Cardiac septum (tissue), 1 donor: ENCODE data around the gene EPB41L4B. TPM values are rescaled to one million over a fixed set of nuclear protein-coding genes. Genes with fewer than 3 reads are reported as not detected.
"Not testable (repeated sequence)": the region's sequence is repeated elsewhere in the genome, so short reads cannot be mapped to it uniquely, and the experiment has no call there.

Experiments
- DNase-seq: peaks from one replicate; pipeline ENCODE4 v3.0.0-alpha.2; 2020; ENCODE audit warnings: low spot score
- intact Hi-C: fragments of 100-400 bp; cut with DNase I; formaldehyde crosslinking; loops from one replicate; pipeline ENCODE4 v1.14.0; 2022
- total RNA-seq: library from RNA; stranded (reverse); fragmentation: NEBNext Ultra II Directional; extraction: Animal tissue kit (Norgen Biotek cat#: 25700); gene quantifications from one replicate; pipeline ENCODE4 v1.2.1, GENCODE V29; 2021
- donor health status: DM: no; HTN: no; CAD: no.

Gene EPB41L4B
- total RNA-seq, 1 donor from 2014 or later: 1.5 TPM

- DNase-seq: no peak
- intact Hi-C loops: no loop called here
Measured at GRCh38 chr9:109228093-109228642, 92.7 kb downstream of the EPB41L4B start.

GRCh38 chr9:109225629-109226028 is 95.2 kb downstream of the EPB41L4B start:
- intact Hi-C loops: no loop called here

GRCh38 chr9:109224751-109225150 is 96.1 kb downstream of the EPB41L4B start:
- intact Hi-C loops: no loop called here

More at GRCh38 chr9:109225629-109226028, 95.2 kb downstream of the EPB41L4B start:
- no peak for DNase-seq

GRCh38 chr9:109218242-109218641 is 102.6 kb downstream of the EPB41L4B start:
- DNase-seq, intact Hi-C loops: not testable (repeated sequence)

More at GRCh38 chr9:109224751-109225150, 96.1 kb downstream of the EPB41L4B start:
- no peak for DNase-seq

GRCh38 chr9:109214414-109214813 is 106.4 kb downstream of the EPB41L4B start:
- intact Hi-C loops: no loop called here
- DNase-seq: no peak

GRCh38 chr9:109213285-109214121 is 107.4 kb downstream of the EPB41L4B start:
- no peak for DNase-seq

GRCh38 chr9:109212768-109213167 is 108.1 kb downstream of the EPB41L4B start:
- intact Hi-C loops: no loop called here
- no peak for DNase-seq

More at GRCh38 chr9:109213285-109214121, 107.4 kb downstream of the EPB41L4B start:
- intact Hi-C loops: no loop called here

- intact Hi-C loops: no loop called here
- DNase-seq: no peak
Measured at GRCh38 chr9:109206670-109207069, 114.2 kb downstream of the EPB41L4B start.

GRCh38 chr9:109205526-109205925 is 115.3 kb downstream of the EPB41L4B start:
- intact Hi-C loops: no loop called here
- DNase-seq: no peak

- no peak for DNase-seq
- intact Hi-C loops: no loop called here
Measured at GRCh38 chr9:109203761-109204360, 117.0 kb downstream of the EPB41L4B start.

GRCh38 chr9:109199676-109200075 is 121.2 kb downstream of the EPB41L4B start:
- DNase-seq: no peak
- intact Hi-C loops: no loop called here

- DNase-seq: no peak
- intact Hi-C loops: no loop called here
Measured at GRCh38 chr9:109198736-109199382, 122.0 kb downstream of the EPB41L4B start.

GRCh38 chr9:109193974-109194556 is 126.8 kb downstream of the EPB41L4B start:
- DNase-seq: no peak
- intact Hi-C loops: loop anchor here (5.0 kb wide), 1 partner anchor 123 kb away; no protein-coding TSS in a partner anchor

- no peak for DNase-seq
- intact Hi-C loops: loop anchor here (5.0 kb wide), 1 partner anchor 124 kb away; no protein-coding TSS in a partner anchor
Measured at GRCh38 chr9:109192732-109193361, 128.0 kb downstream of the EPB41L4B start.

GRCh38 chr9:109191746-109192145 is 129.1 kb downstream of the EPB41L4B start:
- DNase-seq: no peak
- intact Hi-C loops: loop anchor here (5.0 kb wide), 1 partner anchor 126 kb away; no protein-coding TSS in a partner anchor

GRCh38 chr9:109190151-109190550 is 130.7 kb downstream of the EPB41L4B start:
- DNase-seq: no peak
- intact Hi-C loops: loop anchor here (5.0 kb wide), 1 partner anchor 127 kb away; no protein-coding TSS in a partner anchor

- DNase-seq: no peak
- intact Hi-C loops: no loop called here
Measured at GRCh38 chr9:109186857-109187520, 133.9 kb downstream of the EPB41L4B start.
